SK-N-SH (cell line): Measurements from ENCODE around the gene TAF5. TPM values are rescaled to one million over a fixed set of nuclear protein-coding genes. Genes with fewer than 3 reads are reported as not detected.

Source experiments
- CTCF ChIA-PET: fragments of 300-600, 350-600 bp; formaldehyde crosslinking; extraction: SDS; loops from one replicate; lab custom pipeline; 2021; lab: Yijun Ruan, JAX
- POLR2A ChIA-PET: fragments of 350-600 bp; sonication (Branson Sonifier 250); formaldehyde crosslinking; extraction: SDS; loops from one replicate; lab custom pipeline; 2020; ENCODE audit warnings: antibody characterized with exemption, inconsistent platforms; lab: Yijun Ruan, JAX
- DNase-seq: peaks from one replicate; pipeline ENCODE4 v3.0.0; 2012
- H2AFZ ChIP-seq: fragments of 200-600 bp; sonication (generic); 2 replicates; pipeline ENCODE4 v1.8.1; 2016; ENCODE audit warnings: antibody characterized with exemption, mild to moderate bottlenecking, low read depth
- H3F3A ChIP-seq: fragments of 200-600 bp; sonication (generic); replicated peaks from 2 replicates; pipeline ENCODE3; 2016; ENCODE audit warnings: antibody characterized with exemption, mild to moderate bottlenecking; ENCODE audit not compliant: insufficient read depth
- H3K27ac ChIP-seq, 2 experiments: fragments of 200-500 bp in 1 of 2; fragments of 200-600 bp in 1 of 2; sonication (Bioruptor generic) in 1 of 2; sonication (generic), shearing (Covaris generic) in 1 of 2; 2 replicates each; pipeline versions ENCODE4 v1.5.1 to v1.6.1; 2014 to 2016; ENCODE audit warnings: low read depth in 2 of 2, inconsistent platforms in 1 of 2, low read length in 1 of 2, mild to moderate bottlenecking in 1 of 2, mixed read lengths in 1 of 2
- H3K27me3 ChIP-seq: fragments of 200-600 bp; sonication (generic), shearing (Covaris generic); 2 replicates; pipeline ENCODE4 v1.6.1; 2016; ENCODE audit warnings: mixed run types; ENCODE audit not compliant: insufficient read depth
- H3K36me3 ChIP-seq, 2 experiments: fragments of 200-500 bp in 1 of 2; fragments of 200-600 bp in 1 of 2; sonication (Bioruptor generic) in 1 of 2; sonication (generic) in 1 of 2; replicated peaks in 1 of 2; 2 replicates each; pipeline versions ENCODE3 to v1.5.1; 2014 to 2016; ENCODE audit warnings: low read length in 1 of 2, mild to moderate bottlenecking in 1 of 2; ENCODE audit not compliant: insufficient read depth in 2 of 2, control insufficient read depth in 1 of 2
- H3K4me1 ChIP-seq, 2 experiments: fragments of 200-500 bp in 1 of 2; fragments of 200-600 bp in 1 of 2; sonication (Bioruptor generic) in 1 of 2; sonication (generic), shearing (Covaris generic) in 1 of 2; 2 replicates each; pipeline versions ENCODE4 v1.5.1 to v1.6.1; 2014 to 2016; ENCODE audit warnings: low read depth in 1 of 2, low read length in 1 of 2, mixed run types in 1 of 2; ENCODE audit not compliant: insufficient read depth in 2 of 2, control insufficient read depth in 1 of 2
- H3K4me2 ChIP-seq: fragments of 200-600 bp; sonication (generic), shearing (Covaris generic); 2 replicates; pipeline ENCODE4 v1.6.1; 2017; ENCODE audit warnings: mixed run types
- H3K4me3 ChIP-seq, 2 experiments: fragments of 200-500 bp in 1 of 2; fragments of 200-600 bp in 1 of 2; sonication (Bioruptor generic) in 1 of 2; sonication (generic), shearing (Covaris generic) in 1 of 2; 2 replicates each; pipeline versions ENCODE4 v1.5.1 to v1.8.1; 2014 to 2016; ENCODE audit warnings: low read depth in 2 of 2, inconsistent platforms in 1 of 2, low read length in 1 of 2, mild to moderate bottlenecking in 1 of 2, mixed read lengths in 1 of 2, moderate library complexity in 1 of 2
- H3K79me2 ChIP-seq: fragments of 200-600 bp; sonication (generic); 2 replicates; pipeline ENCODE4 v1.8.1; 2017; ENCODE audit warnings: mild to moderate bottlenecking; ENCODE audit not compliant: insufficient read depth
- H3K9ac ChIP-seq: fragments of 200-600 bp; sonication (generic); 2 replicates; pipeline ENCODE4 v1.6.1; 2017; ENCODE audit warnings: mixed run types
- H3K9me2 ChIP-seq: fragments of 200-600 bp; sonication (generic); 2 replicates; pipeline ENCODE4 v1.6.1; 2017; ENCODE audit warnings: mixed run types
- H3K9me3 ChIP-seq: fragments of 200-600 bp; sonication (generic); 2 replicates; pipeline ENCODE4 v1.6.1; 2017; ENCODE audit warnings: mixed run types, mild to moderate bottlenecking, moderate library complexity
- H4K20me1 ChIP-seq: fragments of 200-600 bp; sonication (generic); 2 replicates; pipeline ENCODE4 v1.6.1; 2017; ENCODE audit warnings: mild to moderate bottlenecking, mixed run types; ENCODE audit not compliant: insufficient read depth
- CHD2 ChIP-seq: fragments of 150-350 bp; IDR thresholded peaks from 2 replicates; pipeline ENCODE4 v1.6.1; 2018; ENCODE audit warnings: low read length; ENCODE audit not compliant: partially characterized antibody
- ELF1 ChIP-seq: IDR thresholded peaks from 2 replicates; pipeline ENCODE4 v1.4.0; 2012
- EP300 ChIP-seq, 2 experiments: IDR thresholded peaks; 2 replicates each; pipeline versions ENCODE4 v1.4.0 to v1.6.1; 2012; ENCODE audit warnings: borderline replicate concordance in 1 of 2, low read depth in 1 of 2, low read length in 1 of 2
- FOXJ3 ChIP-seq: sonication (generic); formaldehyde crosslinking; IDR thresholded peaks from 2 replicates; pipeline ENCODE4 v1.5.1; 2020; ENCODE audit warnings: mild to moderate bottlenecking, missing genetic modification reagents
- GABPA ChIP-seq: IDR thresholded peaks from 2 replicates; pipeline ENCODE4 v1.4.0; 2012; ENCODE audit warnings: low read depth, mild to moderate bottlenecking
- IRF3 ChIP-seq: fragments of 150-350 bp; IDR thresholded peaks from 2 replicates; pipeline ENCODE4 v1.6.1; 2016; ENCODE audit warnings: mild to moderate bottlenecking, low read depth, low read length
- JUND ChIP-seq: IDR thresholded peaks from 2 replicates; pipeline ENCODE4 v1.4.0; 2012
- MAX ChIP-seq: IDR thresholded peaks from 2 replicates; pipeline ENCODE4 v1.4.0; 2012; ENCODE audit warnings: low read depth
- MEF2A ChIP-seq: IDR thresholded peaks from 2 replicates; pipeline ENCODE4 v1.4.0; 2012; ENCODE audit warnings: low read depth, borderline replicate concordance
- NRF1 ChIP-seq: IDR thresholded peaks from 2 replicates; pipeline ENCODE4 v1.6.1; 2012; ENCODE audit warnings: low read depth, mild to moderate bottlenecking, low read length
- RAD21 ChIP-seq: IDR thresholded peaks from 2 replicates; pipeline ENCODE4 v1.6.1; 2012; ENCODE audit warnings: mild to moderate bottlenecking, low read length
- RXRA ChIP-seq: IDR thresholded peaks from 2 replicates; pipeline ENCODE4 v1.4.0; 2012; ENCODE audit warnings: low read depth, mild to moderate bottlenecking, borderline replicate concordance
- SIN3A ChIP-seq: IDR thresholded peaks from 2 replicates; pipeline ENCODE4 v1.6.1; 2012; ENCODE audit warnings: low read depth, mild to moderate bottlenecking, low read length, moderate library complexity, borderline replicate concordance
- SMC3 ChIP-seq: IDR thresholded peaks from 2 replicates; pipeline ENCODE4 v1.6.1; 2012; ENCODE audit warnings: low read depth, low read length, improper control_type of control experiment
- TCF12 ChIP-seq: IDR thresholded peaks from 2 replicates; pipeline ENCODE4 v1.4.0; 2012
- TEAD4 ChIP-seq: IDR thresholded peaks from 2 replicates; pipeline ENCODE4 v1.4.0; 2012; ENCODE audit warnings: mild to moderate bottlenecking, borderline replicate concordance; ENCODE audit not compliant: insufficient read depth
- USF1 ChIP-seq: IDR thresholded peaks from 2 replicates; pipeline ENCODE4 v1.4.0; 2012; ENCODE audit warnings: low read depth, borderline replicate concordance
- ZBTB33 ChIP-seq: IDR thresholded peaks from 2 replicates; pipeline ENCODE4 v1.4.0; 2012; ENCODE audit warnings: low read depth, borderline replicate concordance
- WGBS: methylation state at CpG from one replicate; pipeline ENCODE4 v1.1.6; 2017; ENCODE audit warnings: low lambda C conversion rate; 5-methylcytosine and 5-hydroxymethylcytosine counted together
- polyA plus RNA-seq, 3 experiments: library from polyadenylated mRNA; depleted of rRNA; stranded (reverse); fragments of >200 nt; gene quantifications; 2 replicates each; pipeline ENCODE4 v1.2.3, GENCODE V29; 2012

Gene TAF5
- polyA plus RNA-seq, 1 of the 3 experiments (the other 2 are of a cell fraction) = 1.3 TPM

DNA sequence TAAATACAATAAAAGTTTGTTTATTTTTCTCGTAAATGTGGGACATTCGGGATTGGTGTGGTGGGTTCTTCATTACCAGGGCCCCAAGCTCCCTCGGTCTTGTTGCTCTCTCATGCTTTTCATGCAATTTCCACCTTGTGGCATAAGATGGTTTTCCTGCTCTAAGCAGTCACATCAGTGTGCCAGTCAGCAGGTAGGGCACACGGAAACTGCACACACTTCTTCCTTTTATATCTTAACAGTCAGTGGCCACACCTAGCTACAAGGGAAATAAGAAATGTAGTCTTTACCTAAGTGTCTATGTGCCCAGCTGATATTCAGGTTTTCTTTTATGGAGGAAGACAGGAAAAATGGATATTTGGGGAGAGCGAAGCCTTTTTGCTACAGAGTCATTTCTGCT is 6.5 kb downstream of the TAF5 start (continued):
- TF ChIP-seq TEAD4 = no peak
- no peak for TF ChIP-seq FOXJ3 (CRISPR knock-in tag)
- TF ChIP-seq SIN3A = no peak
- TF ChIP-seq GABPA = no peak
- no peak for TF ChIP-seq EP300 (IDR thresholded peaks at IDR 0.05; ENCODE audit: borderline replicate concordance in 1 of 2, low read depth in 1 of 2, low read length in 1 of 2)
- TF ChIP-seq TCF12 = no peak
- no peak for TF ChIP-seq ELF1
- TF ChIP-seq USF1 = no peak
- TF ChIP-seq NRF1 = no peak
- TF ChIP-seq RXRA = no peak
- no peak for TF ChIP-seq ZBTB33

GRCh38 chr10:103382769-103383168 is 15.0 kb downstream of the TAF5 start:
- POLR2A ChIA-PET = no interaction called here
- H3K9ac ChIP-seq = no peak overlapping the region
- H3K27me3 ChIP-seq = no peaks in the 10 kb centered on the region
- H2AFZ ChIP-seq = no peak overlapping the region
- no peak overlapping the region for H3K4me2 ChIP-seq
- H4K20me1 ChIP-seq = no peaks in the 10 kb centered on the region
- peaks cover 28% of the 10 kb centered on the region for H3F3A ChIP-seq
- peaks cover 24 to 57% of the 10 kb centered on the region in 2 experiments for H3K36me3 ChIP-seq
- H3K79me2 ChIP-seq = no peaks in the 10 kb centered on the region
- no peak for DNase-seq
- H3K9me3 ChIP-seq = no peaks in the 10 kb centered on the region
- no peaks in the 10 kb centered on the region for H3K4me1 ChIP-seq
- H3K27ac ChIP-seq = no peak overlapping the region
- 93% methylated on average over 5 of the region's 5 CpGs for whole genome bisulfite sequencing
- CTCF ChIA-PET = interaction anchor here (0.9 kb wide), 1 partner anchor 13 kb away, joined by 3 read pairs; the partner anchor contains the start of genes ATP5MK and PDCD11
- TF ChIP-seq SMC3 (no peak), RAD21 (no peak), JUND (no peak), MEF2A (no peak), CHD2 (no peak), MAX (no peak), TCF12 (no peak), ELF1 (no peak), IRF3 (no peak)
- H3K9me2 ChIP-seq = no peaks in the 10 kb centered on the region
- no peak overlapping the region for H3K4me3 ChIP-seq
